Naive thymus-derived CD4-positive, alpha-beta T cell (primary cell): ENCODE measurements around the gene ZNF521. TPM values are rescaled to one million over a fixed set of nuclear protein-coding genes. Genes with fewer than 3 reads are reported as not detected.

Experiments
- ATAC-seq: fragments of 150-1000 bp; cut with Tn5 transposase; 2 replicates; pipeline ENCODE4 v1.10.0; 2021; ENCODE audit warnings: mild to moderate bottlenecking, moderate library complexity
- CTCF ChIA-PET: fragments of 350-600 bp; sonication (Branson Sonifier 250); formaldehyde crosslinking; loops from one replicate; lab custom pipeline; 2021; ENCODE audit warnings: antibody characterized with exemption; lab: Charles Lee
- POLR2A ChIA-PET: fragments of 350-600 bp; sonication (Branson Sonifier 250); formaldehyde crosslinking; loops from one replicate; lab custom pipeline; 2021; ENCODE audit warnings: antibody characterized with exemption, inconsistent platforms; lab: Charles Lee
- DNase-seq, 9 donors: peaks; one replicate each; pipeline versions ENCODE4 v3.0.0 to v3.0.0-alpha.2; 2020 to 2022; ENCODE audit warnings: mixed read lengths in 1 of 9
- H3K27ac ChIP-seq: one replicate; pipeline ENCODE4 v1.7.0; 2013; ENCODE audit warnings: mild to moderate bottlenecking, low read depth, low read length, moderate library complexity
- H3K27me3 ChIP-seq, 2 donors: one replicate each; pipeline ENCODE4 v1.7.0; 2013; ENCODE audit warnings: low read length in 2 of 2, mild to moderate bottlenecking in 2 of 2, moderate library complexity in 2 of 2; ENCODE audit not compliant: control insufficient read depth in 2 of 2, insufficient read depth in 2 of 2
- H3K36me3 ChIP-seq, 3 experiments: 1 replicate in 2 of 3; 2 replicates in 1 of 3; pipeline ENCODE4 v1.7.0; 2013; ENCODE audit warnings: low read length in 3 of 3, mild to moderate bottlenecking in 3 of 3, moderate library complexity in 1 of 3; ENCODE audit not compliant: insufficient read depth in 3 of 3, control insufficient read depth in 2 of 3
- H3K4me1 ChIP-seq, 2 donors: one replicate each; pipeline ENCODE4 v1.7.0; 2013; ENCODE audit warnings: low read length in 2 of 2, mild to moderate bottlenecking in 2 of 2, moderate library complexity in 1 of 2; ENCODE audit not compliant: control insufficient read depth in 2 of 2, insufficient read depth in 2 of 2
- H3K4me3 ChIP-seq: 2 replicates; pipeline ENCODE4 v1.7.0; 2013; ENCODE audit warnings: mild to moderate bottlenecking, low read length
- H3K9me3 ChIP-seq, 3 experiments: 1 replicate in 2 of 3; 2 replicates in 1 of 3; pipeline ENCODE4 v1.7.0; 2013; ENCODE audit warnings: low read length in 3 of 3; ENCODE audit not compliant: control insufficient read depth in 2 of 3
- H3K27ac Mint-ChIP-seq, 9 donors: one replicate each; pipeline ENCODE4 v1.8.0; 2020 to 2022; ENCODE audit warnings: mixed read lengths in 9 of 9, mild to moderate bottlenecking in 8 of 9, moderate library complexity in 5 of 9, inconsistent platforms in 2 of 9
- H3K27me3 Mint-ChIP-seq, 5 donors: one replicate each; pipeline ENCODE4 v1.8.0; 2021 to 2022; ENCODE audit warnings: mixed read lengths in 5 of 5, mild to moderate bottlenecking in 1 of 5
- H3K36me3 Mint-ChIP-seq, 5 donors: one replicate each; pipeline ENCODE4 v1.8.0; 2020 to 2022; ENCODE audit warnings: mixed read lengths in 5 of 5, mild to moderate bottlenecking in 3 of 5, inconsistent platforms in 1 of 5
- H3K4me1 Mint-ChIP-seq, 7 donors: one replicate each; pipeline ENCODE4 v1.8.0; 2020 to 2022; ENCODE audit warnings: mixed read lengths in 7 of 7, mild to moderate bottlenecking in 3 of 7, inconsistent platforms in 1 of 7
- H3K4me3 Mint-ChIP-seq, 10 donors: one replicate each; pipeline ENCODE4 v1.8.0; 2020 to 2022; ENCODE audit warnings: mild to moderate bottlenecking in 10 of 10, mixed read lengths in 10 of 10, moderate library complexity in 6 of 10, inconsistent platforms in 2 of 10
- H3K9me3 Mint-ChIP-seq, 11 donors: one replicate each; pipeline ENCODE4 v1.8.0; 2020 to 2022; ENCODE audit warnings: mixed read lengths in 11 of 11, mild to moderate bottlenecking in 4 of 11, inconsistent platforms in 1 of 11, moderate library complexity in 1 of 11
- intact Hi-C, 2 donors: fragments of 100-400 bp; cut with micrococcal nuclease; formaldehyde crosslinking; loops; one replicate each; pipeline ENCODE4 v1.15.1; 2023
- polyA plus RNA-seq, 2 donors: library from polyadenylated mRNA; unstranded; fragments of 300-500 nt; fragmentation: Illumina TruSeq; gene quantifications; one replicate each; pipeline ENCODE4 v1.2.3, GENCODE V29; 2021
- total RNA-seq, 6 experiments: library from RNA in 5 of 6; stranded (reverse) in 5 of 6; gene quantifications; 1 replicate in 5 of 6; 2 replicates in 1 of 6; pipeline ENCODE4 v1.2.3 and lab custom pipeline; 2021 to 2026

ZNF521 gene
- total and polyA plus RNA-seq, 7 experiments from 2014 or later: 1.1 to 4.4 TPM; not detected in 5

DNA sequence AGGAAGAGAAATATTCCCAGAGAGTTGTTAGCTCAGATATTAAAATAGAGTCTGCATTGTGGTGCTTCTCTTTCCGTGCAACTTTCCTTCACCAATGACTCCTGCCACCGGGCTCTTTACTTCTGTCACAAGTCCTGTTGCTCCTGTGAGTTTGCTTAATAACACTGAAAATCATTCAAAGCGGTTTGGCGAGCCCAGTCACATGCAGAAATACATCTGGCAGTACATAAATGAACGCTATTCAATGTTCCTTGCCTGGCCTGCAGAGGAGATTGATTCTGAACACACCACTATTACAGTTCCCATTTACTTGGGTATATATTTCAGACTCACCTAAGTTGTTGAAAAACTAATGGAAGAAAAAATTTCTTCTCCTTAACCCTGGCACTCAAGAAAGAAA, 276.6 kb downstream of the ZNF521 start:
- Histone ChIP-seq H3K27me3 (no peaks in the 10 kb centered on the region), H3K27ac (no peak overlapping the region), H3K4me1 (no peaks in the 10 kb centered on the region), H3K36me3 (no peaks in the 10 kb centered on the region), H3K4me3 (no peak overlapping the region), H3K9me3 (no peaks in the 10 kb centered on the region)
- Mint-ChIP-seq H3K4me1 (no peaks in the 10 kb centered on the region), H3K27ac (no peak overlapping the region), H3K9me3 (peaks cover 0 to 2% (median 0%) of the 10 kb centered on the region in 11 donors), H3K36me3 (no peaks in the 10 kb centered on the region), H3K27me3 (peaks cover 0 to 7% (median 0%) of the 10 kb centered on the region in 5 donors), H3K4me3 (no peak overlapping the region)
- POLR2A ChIA-PET: no interaction called here
- CTCF ChIA-PET: no interaction called here
- DNase-seq: no peak
- intact Hi-C loops: no loop called here
- ATAC-seq: no peak

- H3K27ac ChIP-seq: no peak overlapping the region
- Mint-ChIP-seq H3K27ac (no peak overlapping the region), H3K4me1 (no peaks in the 10 kb centered on the region), H3K36me3 (no peaks in the 10 kb centered on the region), H3K9me3 (peaks cover 0 to 2% (median 0%) of the 10 kb centered on the region in 11 donors), H3K27me3 (peaks cover 0 to 5% (median 0%) of the 10 kb centered on the region in 5 donors), H3K4me3 (no peak overlapping the region)
- ChIA-PET POLR2A (no interaction called here), CTCF (no interaction called here)
- no peaks in the 10 kb centered on the region for H3K4me1 ChIP-seq
- H3K36me3 ChIP-seq: no peaks in the 10 kb centered on the region
- no peaks in the 10 kb centered on the region for H3K27me3 ChIP-seq
- DNase-seq (no peak), ATAC-seq (no peak)
- no peak overlapping the region for H3K4me3 ChIP-seq
- intact Hi-C loops: no loop called here
- H3K9me3 ChIP-seq: no peaks in the 10 kb centered on the region
Measured at GRCh38 chr18:25074925-25075324, 277.0 kb downstream of the ZNF521 start.

DNA sequence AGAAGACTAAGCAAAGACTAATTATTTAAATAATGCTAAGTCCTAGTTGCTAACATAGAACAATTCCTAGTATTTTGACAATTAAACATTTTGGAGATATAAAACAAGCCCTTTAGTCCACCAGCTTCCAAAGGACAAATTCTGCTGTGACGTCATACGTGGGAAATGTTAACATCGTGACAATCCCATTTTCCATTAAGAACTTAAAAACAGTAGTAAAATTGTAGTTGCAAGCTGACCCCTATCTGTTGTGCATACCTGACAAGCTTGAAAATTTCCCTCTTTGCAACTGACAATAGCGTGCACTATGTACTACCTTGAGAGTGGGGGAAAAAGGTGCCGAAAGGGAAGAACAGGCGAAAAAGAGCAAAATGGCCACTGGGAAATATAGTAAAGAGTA, 279.8 kb downstream of the ZNF521 start:
- no peaks in the 10 kb centered on the region for H3K36me3 Mint-ChIP-seq
- no peaks in the 10 kb centered on the region for H3K27me3 ChIP-seq
- no peaks in the 10 kb centered on the region for H3K9me3 ChIP-seq
- H3K9me3 Mint-ChIP-seq: peaks cover 0 to 2% (median 0%) of the 10 kb centered on the region in 11 donors
- H3K4me3 ChIP-seq: no peak overlapping the region
- H3K36me3 ChIP-seq: no peaks in the 10 kb centered on the region
- no peak for ATAC-seq
- intact Hi-C loops: no loop called here
- CTCF ChIA-PET: no interaction called here
- DNase-seq: no peak
- no peak overlapping the region for H3K27ac ChIP-seq
- H3K27ac Mint-ChIP-seq: no peak overlapping the region
- H3K4me3 Mint-ChIP-seq: no peak overlapping the region
- peaks cover 0 to 5% (median 0%) of the 10 kb centered on the region in 5 donors for H3K27me3 Mint-ChIP-seq
- no peaks in the 10 kb centered on the region for H3K4me1 Mint-ChIP-seq
- no peaks in the 10 kb centered on the region for H3K4me1 ChIP-seq
- POLR2A ChIA-PET: no interaction called here

- H3K9me3 Mint-ChIP-seq: peaks cover 0 to 7% (median 0%) of the 10 kb centered on the region in 11 donors
- no peak for ATAC-seq
Measured at GRCh38 chr18:25067275-25068025, 284.5 kb downstream of the ZNF521 start.

DNA sequence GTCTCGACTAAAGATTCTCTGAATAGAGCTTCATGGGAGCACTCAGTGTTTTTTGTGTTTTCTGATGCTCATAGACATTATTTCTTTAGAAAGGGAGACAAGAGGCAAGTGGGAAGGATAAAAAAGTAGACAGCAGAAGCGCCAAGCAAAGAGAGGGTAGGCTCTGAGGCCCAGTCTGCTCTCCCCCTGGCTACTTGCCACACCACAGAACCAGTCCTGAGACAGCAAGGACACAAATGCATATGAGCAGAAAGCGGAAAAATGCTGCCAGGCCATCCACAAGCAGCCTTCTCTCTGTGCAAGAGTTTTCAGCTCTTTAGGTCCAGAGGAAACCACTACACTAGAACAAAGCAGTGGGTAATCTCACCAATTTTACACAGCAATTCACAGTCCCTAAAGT, 285.4 kb downstream of the ZNF521 start:
- ChIA-PET POLR2A (no interaction called here), CTCF (no interaction called here)
- Histone ChIP-seq H3K36me3 (no peaks in the 10 kb centered on the region), H3K9me3 (no peaks in the 10 kb centered on the region), H3K27ac (no peak overlapping the region), H3K4me1 (no peaks in the 10 kb centered on the region), H3K27me3 (no peaks in the 10 kb centered on the region), H3K4me3 (no peak overlapping the region)
- Mint-ChIP-seq H3K4me3 (no peak overlapping the region), H3K9me3 (peaks cover 0 to 6% (median 0%) of the 10 kb centered on the region in 11 donors), H3K4me1 (no peaks in the 10 kb centered on the region), H3K36me3 (no peaks in the 10 kb centered on the region), H3K27me3 (peaks cover 0 to 3% (median 0%) of the 10 kb centered on the region in 5 donors), H3K27ac (no peak overlapping the region)
- DNase-seq (no peak), ATAC-seq (no peak)
- intact Hi-C loops: no loop called here

More at GRCh38 chr18:25067275-25068025, 284.5 kb downstream of the ZNF521 start:
- Mint-ChIP-seq H3K27ac (no peak overlapping the region), H3K27me3 (peaks cover 0 to 5% (median 0%) of the 10 kb centered on the region in 5 donors), H3K4me3 (no peak overlapping the region), H3K4me1 (no peaks in the 10 kb centered on the region), H3K36me3 (no peaks in the 10 kb centered on the region)
- intact Hi-C loops: no loop called here
- DNase-seq: no peak
- no peaks in the 10 kb centered on the region for H3K36me3 ChIP-seq
- POLR2A ChIA-PET: no interaction called here
- H3K4me3 ChIP-seq: no peak overlapping the region
- no peaks in the 10 kb centered on the region for H3K9me3 ChIP-seq
- H3K27ac ChIP-seq: no peak overlapping the region
- H3K27me3 ChIP-seq: no peaks in the 10 kb centered on the region
- CTCF ChIA-PET: no interaction called here
- no peaks in the 10 kb centered on the region for H3K4me1 ChIP-seq

GRCh38 chr18:25062720-25063119, 289.2 kb downstream of the ZNF521 start:
- Mint-ChIP-seq H3K9me3 (peaks cover 0 to 6% (median 0%) of the 10 kb centered on the region in 11 donors), H3K36me3 (no peaks in the 10 kb centered on the region), H3K27me3 (peaks cover 0 to 3% (median 0%) of the 10 kb centered on the region in 5 donors), H3K4me1 (no peaks in the 10 kb centered on the region), H3K27ac (no peak overlapping the region), H3K4me3 (no peak overlapping the region)
- ChIA-PET CTCF (no interaction called here), POLR2A (no interaction called here)
- H3K4me1 ChIP-seq: no peaks in the 10 kb centered on the region
- no peaks in the 10 kb centered on the region for H3K27me3 ChIP-seq
- no peaks in the 10 kb centered on the region for H3K36me3 ChIP-seq
- no peaks in the 10 kb centered on the region for H3K9me3 ChIP-seq
- H3K27ac ChIP-seq: no peak overlapping the region
- H3K4me3 ChIP-seq: no peak overlapping the region
- intact Hi-C loops: no loop called here
- ATAC-seq (no peak), DNase-seq (no peak)

DNA sequence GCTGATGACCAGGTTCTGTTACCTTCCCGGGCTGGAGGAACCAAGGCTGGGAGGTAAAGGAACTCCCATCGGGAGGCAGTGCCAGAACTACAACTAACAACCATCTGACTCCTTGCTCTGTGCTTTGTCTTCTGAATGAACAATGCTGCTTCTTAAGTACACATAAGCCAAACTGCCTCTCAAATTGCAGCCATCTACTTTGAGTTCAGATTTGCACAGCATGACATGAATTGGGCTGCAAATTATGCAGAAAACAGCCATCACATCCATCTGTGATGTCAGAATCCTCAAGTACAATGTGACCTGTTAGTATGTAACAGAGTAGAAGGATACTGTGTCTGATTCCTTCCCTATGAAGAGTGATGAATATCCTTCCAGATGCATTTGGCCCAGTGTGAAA, 290.6 kb downstream of the ZNF521 start:
- DNase-seq (no peak), ATAC-seq (no peak)
- no peaks in the 10 kb centered on the region for H3K36me3 Mint-ChIP-seq
- no peaks in the 10 kb centered on the region for H3K4me1 Mint-ChIP-seq
- no peak overlapping the region for H3K4me3 Mint-ChIP-seq
- no peak overlapping the region for H3K27ac Mint-ChIP-seq
- H3K4me3 ChIP-seq: no peak overlapping the region
- H3K27ac ChIP-seq: no peak overlapping the region
- peaks cover 0 to 3% (median 0%) of the 10 kb centered on the region in 5 donors for H3K27me3 Mint-ChIP-seq
- H3K9me3 Mint-ChIP-seq: peaks cover 0 to 6% (median 0%) of the 10 kb centered on the region in 11 donors
- no peaks in the 10 kb centered on the region for H3K27me3 ChIP-seq
- no peaks in the 10 kb centered on the region for H3K4me1 ChIP-seq
- intact Hi-C loops: no loop called here
- ChIA-PET CTCF (no interaction called here), POLR2A (no interaction called here)
- H3K36me3 ChIP-seq: no peaks in the 10 kb centered on the region
- H3K9me3 ChIP-seq: no peaks in the 10 kb centered on the region
